GM12878 (cell line): Measurements from ENCODE around the gene C20orf144. TPM values are rescaled to one million over a fixed set of nuclear protein-coding genes. Genes with fewer than 3 reads are reported as not detected.

Experiments used
- ATAC-seq: fragments of 200-7000 bp; cut with Tn5 transposase; 3 replicates; pipeline ENCODE4 v1.9.1; 2020; ENCODE audit warnings: mild to moderate bottlenecking, moderate library complexity
- BruUV-seq: library from RNA; stranded (reverse); fragments of 400-500 nt; replicated peaks from 2 replicates; lab custom pipeline; 2021; lab: Mats Ljungman, UMichigan
- CTCF ChIA-PET: fragments of 300-600 bp; sonication (Branson Sonifier 250); formaldehyde crosslinking; extraction: SDS; loops from one replicate; lab custom pipeline; 2021; ENCODE audit warnings: inconsistent platforms; lab: Yijun Ruan, JAX
- POLR2A ChIA-PET: fragments of 350-600 bp; formaldehyde crosslinking; extraction: SDS; loops from one replicate; lab custom pipeline; 2021; ENCODE audit warnings: inconsistent platforms; lab: Charles Lee
- RAD21 ChIA-PET: fragments of 300-600 bp; sonication (Branson Sonifier 250); formaldehyde crosslinking; loops from one replicate; lab custom pipeline; 2023; ENCODE audit warnings: antibody characterized with exemption; ENCODE audit not compliant: unreplicated experiment; lab: Charles Lee
- SMC1A ChIA-PET: fragments of 300-600 bp; sonication (Branson Sonifier 250); formaldehyde crosslinking; loops from one replicate; lab custom pipeline; 2023; ENCODE audit not compliant: unreplicated experiment, uncharacterized antibody; lab: Charles Lee
- DNase-seq: peaks from one replicate; pipeline ENCODE4 v3.0.0-alpha.2; 2011; ENCODE audit warnings: low read depth, low spot score
- FAIRE-seq: peaks from 3 replicates; lab custom pipeline; 2011; peaks lifted over from hg19 to GRCh38; lab: Jason Lieb, UNC
- H2AFZ ChIP-seq: 2 replicates; pipeline ENCODE4 v1.6.0; 2011; ENCODE audit warnings: low read depth, low read length, control low read depth; ENCODE audit not compliant: control insufficient read depth
- H3K27ac ChIP-seq: 2 replicates; pipeline ENCODE4 v1.5.1; 2011; ENCODE audit warnings: control low read depth; ENCODE audit not compliant: control insufficient read depth, insufficient read depth
- H3K27me3 ChIP-seq, 2 experiments: replicated peaks in 1 of 2; 2 replicates each; pipeline versions ENCODE4 v1.6.0 to v1.6.1; 2011; ENCODE audit warnings: low read length in 1 of 2; ENCODE audit not compliant: control insufficient read depth in 2 of 2, insufficient read depth in 2 of 2
- H3K36me3 ChIP-seq, 2 experiments: 2 replicates each; pipeline ENCODE4 v1.5.1; 2011; ENCODE audit warnings: low read length in 1 of 2; ENCODE audit not compliant: control insufficient read depth in 2 of 2, insufficient read depth in 2 of 2
- H3K4me1 ChIP-seq: 2 replicates; pipeline ENCODE4 v1.6.1; 2011; ENCODE audit warnings: mild to moderate bottlenecking, low read length, moderate library complexity, mixed read lengths; ENCODE audit not compliant: control insufficient read depth, insufficient read depth
- H3K4me2 ChIP-seq: 2 replicates; pipeline ENCODE4 v1.6.0; 2011; ENCODE audit warnings: control low read depth; ENCODE audit not compliant: control insufficient read depth, insufficient read depth
- H3K4me3 ChIP-seq: fragments of 200-600 bp; sonication (generic); 2 replicates; pipeline ENCODE4 v1.5.1; 2016
- H3K79me2 ChIP-seq: 2 replicates; pipeline ENCODE4 v1.6.0; 2011; ENCODE audit warnings: low read length; ENCODE audit not compliant: control insufficient read depth, insufficient read depth
- H3K9ac ChIP-seq: 2 replicates; pipeline ENCODE4 v1.8.0; 2011; ENCODE audit warnings: low read length, control low read depth, mixed read lengths; ENCODE audit not compliant: control insufficient read depth, insufficient read depth
- H3K9me3 ChIP-seq: replicated peaks from 3 replicates; pipeline ENCODE4 v1.5.1; 2011; ENCODE audit warnings: mild to moderate bottlenecking, low read length; ENCODE audit not compliant: control insufficient read depth, insufficient read depth
- H4K20me1 ChIP-seq: 2 replicates; pipeline ENCODE4 v1.6.0; 2011; ENCODE audit not compliant: control insufficient read depth, insufficient read depth
- NR2C2 ChIP-seq: IDR thresholded peaks from 2 replicates; pipeline ENCODE4 v1.6.1; 2011; ENCODE audit warnings: borderline replicate concordance, low read depth; ENCODE audit not compliant: control insufficient read depth, insufficient read length
- NRF1 ChIP-seq: conservative IDR thresholded peaks from 2 replicates; pipeline ENCODE4 v1.6.1; 2011; ENCODE audit warnings: mild to moderate bottlenecking, low read depth, low read length, improper control_type of control experiment
- POU2F2 ChIP-seq: IDR thresholded peaks from 3 replicates; pipeline ENCODE4 v1.6.1; 2011; ENCODE audit warnings: low read depth, mild to moderate bottlenecking, low read length, borderline replicate concordance
- ZBED1 ChIP-seq: IDR thresholded peaks from 2 replicates; pipeline ENCODE4 v1.6.1; 2016; ENCODE audit warnings: borderline replicate concordance
- WGBS: methylation state at CpG from one replicate; pipeline ENCODE4 v1.1.6; 2016; ENCODE audit warnings: low lambda C conversion rate; ENCODE audit not compliant: insufficient replicate concordance, insufficient coverage; ENCODE audit errors: missing lambda C conversion rate; 5-methylcytosine and 5-hydroxymethylcytosine counted together
- in situ Hi-C: fragments of 300-500 bp; cut with MboI; formaldehyde crosslinking; loops from 9 replicates; pipeline ENCODE4 v1.14.3; 2018; ENCODE audit warnings: mixed read lengths
- intact Hi-C: fragments of 100-400 bp; cut with micrococcal nuclease; formaldehyde crosslinking; loops from one replicate; pipeline ENCODE4 v1.14.2; 2022; ENCODE audit not compliant: unreplicated experiment
- polyA plus RNA-seq, 11 experiments: library from polyadenylated mRNA; depleted of rRNA in 4 of 11; unstranded in 6 of 11; stranded (reverse) in 5 of 11; fragments of >200 nt; fragmentation: Nextera tagmentation in 4 of 11; fragmentation: Illumina TruSeq in 1 of 11; extraction: Ambion mirVana in 4 of 11; extraction: Trizol in 1 of 11; gene quantifications; 1 replicate in 1 of 11; 2 replicates in 10 of 11; pipeline versions ENCODE4 v1.2.1 to v1.2.3, GENCODE V29; 2011 to 2016; ENCODE audit warnings: inconsistent platforms in 2 of 11, missing spikeins in 2 of 11, low read depth in 1 of 11
- total RNA-seq, 4 experiments: library from RNA; depleted of rRNA in 3 of 4; stranded (reverse); fragments of >200 nt in 3 of 4; fragmentation: Illumina TruSeq in 1 of 4; extraction: Trizol in 1 of 4; gene quantifications; 2 replicates each; pipeline versions ENCODE4 v1.2.1 to v1.2.3, GENCODE V29; 2013 to 2021
- TF ChIP-seq, protein P1 (sequence below): fragments of 150-350 bp; IDR thresholded peaks from 2 replicates; pipeline ENCODE4 v1.6.1; 2014; ENCODE audit warnings: mild to moderate bottlenecking, low read depth, low read length
- TF ChIP-seq, protein P2 (sequence below): fragments of 450-650 bp; IDR thresholded peaks from 2 replicates; pipeline ENCODE4 v1.6.1; 2016; ENCODE audit warnings: mild to moderate bottlenecking
- TF ChIP-seq, protein P3 (sequence below): fragments of 450-650 bp; formaldehyde crosslinking; IDR thresholded peaks from 2 replicates; pipeline ENCODE4 v1.4.0; 2020; ENCODE audit warnings: mild to moderate bottlenecking, moderate library complexity
- TF ChIP-seq, protein P4 (sequence below): fragments of 450-650 bp; IDR thresholded peaks from 2 replicates; pipeline ENCODE4 v1.6.1; 2017; ENCODE audit warnings: mild to moderate bottlenecking, low read depth, inconsistent platforms; ENCODE audit not compliant: poor library complexity, severe bottlenecking
- TF ChIP-seq, protein P5 (sequence below): IDR thresholded peaks from 2 replicates; pipeline ENCODE4 v1.6.1; 2011; ENCODE audit warnings: mild to moderate bottlenecking, low read depth, low read length, moderate library complexity; ENCODE audit not compliant: insufficient replicate concordance

Gene C20orf144
- total and polyA plus RNA-seq, 10 of the 15 experiments (the other 5 are each of a cell fraction or from before 2014, with no cell fraction given) = 0.04 to 0.62 (median 0.23) TPM; not detected in 2

DNA sequence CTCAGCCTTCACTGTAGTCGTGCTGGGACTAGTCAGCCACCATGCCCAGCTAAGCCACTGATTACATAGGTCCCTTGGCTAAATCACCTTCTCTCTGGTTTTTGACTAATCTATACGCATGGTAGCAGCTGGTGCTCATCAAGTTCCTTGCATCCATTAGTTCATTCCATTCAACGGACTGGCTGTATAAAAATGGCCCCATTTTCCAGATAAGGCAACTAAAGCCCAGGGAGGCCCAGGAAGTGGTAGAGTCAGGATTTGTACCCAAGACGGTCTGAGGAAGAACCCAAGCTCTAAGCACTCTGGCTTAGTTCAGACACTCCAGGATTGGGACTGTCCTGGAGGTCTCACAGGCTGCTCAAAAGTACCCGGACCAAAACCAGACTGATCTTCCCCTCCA lies 19.2 kb downstream of the C20orf144 start (continued):
- TF ChIP-seq NR2C2 = no peak
- TF ChIP-seq, protein P1, sequence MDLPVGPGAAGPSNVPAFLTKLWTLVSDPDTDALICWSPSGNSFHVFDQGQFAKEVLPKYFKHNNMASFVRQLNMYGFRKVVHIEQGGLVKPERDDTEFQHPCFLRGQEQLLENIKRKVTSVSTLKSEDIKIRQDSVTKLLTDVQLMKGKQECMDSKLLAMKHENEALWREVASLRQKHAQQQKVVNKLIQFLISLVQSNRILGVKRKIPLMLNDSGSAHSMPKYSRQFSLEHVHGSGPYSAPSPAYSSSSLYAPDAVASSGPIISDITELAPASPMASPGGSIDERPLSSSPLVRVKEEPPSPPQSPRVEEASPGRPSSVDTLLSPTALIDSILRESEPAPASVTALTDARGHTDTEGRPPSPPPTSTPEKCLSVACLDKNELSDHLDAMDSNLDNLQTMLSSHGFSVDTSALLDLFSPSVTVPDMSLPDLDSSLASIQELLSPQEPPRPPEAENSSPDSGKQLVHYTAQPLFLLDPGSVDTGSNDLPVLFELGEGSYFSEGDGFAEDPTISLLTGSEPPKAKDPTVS = no peak

DNA sequence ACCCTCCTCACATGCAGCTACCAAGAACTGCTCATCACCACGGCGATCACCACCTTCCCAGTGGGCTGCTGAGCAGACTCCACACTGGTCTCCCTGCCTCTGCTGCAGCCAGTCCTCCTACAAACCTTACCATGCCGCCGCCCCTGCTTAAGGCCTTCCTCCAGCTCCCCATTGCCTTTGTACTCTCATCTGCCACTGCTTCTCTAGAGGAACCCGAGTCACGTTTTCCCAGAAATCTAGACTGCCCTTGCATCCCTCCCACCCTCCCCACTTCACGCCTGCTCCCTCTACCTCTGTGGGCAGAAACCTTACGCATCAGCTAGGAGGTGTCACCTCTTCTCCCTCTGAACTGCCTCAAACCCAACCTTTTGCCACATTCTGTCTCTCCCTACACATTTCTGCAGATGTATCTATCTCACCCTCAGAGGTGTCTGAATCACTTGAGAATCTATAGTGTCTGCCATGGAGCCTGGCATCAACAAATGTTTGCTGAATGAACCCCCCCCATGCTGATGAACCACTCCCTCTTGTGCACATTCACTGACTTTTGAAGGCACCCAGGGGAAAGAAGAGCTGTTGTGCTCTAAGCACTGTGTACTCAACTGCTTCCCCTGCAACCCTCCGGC lies 19.7 kb downstream of the C20orf144 start:
- DNase-seq (no peak), FAIRE-seq (no peak), ATAC-seq (no peak)
- H3K9me3 ChIP-seq = no peaks in the 10 kb centered on the region
- SMC1A ChIA-PET = interaction anchor here (1.2 kb wide), 1 partner anchor 17 kb away, joined by 4 read pairs; no protein-coding TSS in a partner anchor
- no peak overlapping the region; the same call in 1 of the 2 replicates for H3K9ac ChIP-seq
- no TSS peak for BruUV-seq
- POLR2A ChIA-PET = interaction anchor here (0.6 kb wide), 1 partner anchor 13 kb away, joined by 3 read pairs; no protein-coding TSS in a partner anchor
- H3K36me3 ChIP-seq = peaks cover 0 to 5% of the 10 kb centered on the region in 2 experiments; a peak in 3 of 4 replicates
- in situ Hi-C loops (no loop called here), intact Hi-C loops (loop anchor here (10.0 kb wide), 1 partner anchor 313 kb away; the partner anchor contains the start of gene RALY)
- no peaks in the 10 kb centered on the region for H4K20me1 ChIP-seq
- TF ChIP-seq, protein P2, sequence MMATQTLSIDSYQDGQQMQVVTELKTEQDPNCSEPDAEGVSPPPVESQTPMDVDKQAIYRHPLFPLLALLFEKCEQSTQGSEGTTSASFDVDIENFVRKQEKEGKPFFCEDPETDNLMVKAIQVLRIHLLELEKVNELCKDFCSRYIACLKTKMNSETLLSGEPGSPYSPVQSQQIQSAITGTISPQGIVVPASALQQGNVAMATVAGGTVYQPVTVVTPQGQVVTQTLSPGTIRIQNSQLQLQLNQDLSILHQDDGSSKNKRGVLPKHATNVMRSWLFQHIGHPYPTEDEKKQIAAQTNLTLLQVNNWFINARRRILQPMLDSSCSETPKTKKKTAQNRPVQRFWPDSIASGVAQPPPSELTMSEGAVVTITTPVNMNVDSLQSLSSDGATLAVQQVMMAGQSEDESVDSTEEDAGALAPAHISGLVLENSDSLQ = no peak
- no peak for TF ChIP-seq NRF1
- no peak for TF ChIP-seq ZBED1
- TF ChIP-seq, protein P3, sequence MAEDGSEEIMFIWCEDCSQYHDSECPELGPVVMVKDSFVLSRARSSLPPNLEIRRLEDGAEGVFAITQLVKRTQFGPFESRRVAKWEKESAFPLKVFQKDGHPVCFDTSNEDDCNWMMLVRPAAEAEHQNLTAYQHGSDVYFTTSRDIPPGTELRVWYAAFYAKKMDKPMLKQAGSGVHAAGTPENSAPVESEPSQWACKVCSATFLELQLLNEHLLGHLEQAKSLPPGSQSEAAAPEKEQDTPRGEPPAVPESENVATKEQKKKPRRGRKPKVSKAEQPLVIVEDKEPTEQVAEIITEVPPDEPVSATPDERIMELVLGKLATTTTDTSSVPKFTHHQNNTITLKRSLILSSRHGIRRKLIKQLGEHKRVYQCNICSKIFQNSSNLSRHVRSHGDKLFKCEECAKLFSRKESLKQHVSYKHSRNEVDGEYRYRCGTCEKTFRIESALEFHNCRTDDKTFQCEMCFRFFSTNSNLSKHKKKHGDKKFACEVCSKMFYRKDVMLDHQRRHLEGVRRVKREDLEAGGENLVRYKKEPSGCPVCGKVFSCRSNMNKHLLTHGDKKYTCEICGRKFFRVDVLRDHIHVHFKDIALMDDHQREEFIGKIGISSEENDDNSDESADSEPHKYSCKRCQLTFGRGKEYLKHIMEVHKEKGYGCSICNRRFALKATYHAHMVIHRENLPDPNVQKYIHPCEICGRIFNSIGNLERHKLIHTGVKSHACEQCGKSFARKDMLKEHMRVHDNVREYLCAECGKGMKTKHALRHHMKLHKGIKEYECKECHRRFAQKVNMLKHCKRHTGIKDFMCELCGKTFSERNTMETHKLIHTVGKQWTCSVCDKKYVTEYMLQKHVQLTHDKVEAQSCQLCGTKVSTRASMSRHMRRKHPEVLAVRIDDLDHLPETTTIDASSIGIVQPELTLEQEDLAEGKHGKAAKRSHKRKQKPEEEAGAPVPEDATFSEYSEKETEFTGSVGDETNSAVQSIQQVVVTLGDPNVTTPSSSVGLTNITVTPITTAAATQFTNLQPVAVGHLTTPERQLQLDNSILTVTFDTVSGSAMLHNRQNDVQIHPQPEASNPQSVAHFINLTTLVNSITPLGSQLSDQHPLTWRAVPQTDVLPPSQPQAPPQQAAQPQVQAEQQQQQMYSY = no peak
- TF ChIP-seq, protein P4, sequence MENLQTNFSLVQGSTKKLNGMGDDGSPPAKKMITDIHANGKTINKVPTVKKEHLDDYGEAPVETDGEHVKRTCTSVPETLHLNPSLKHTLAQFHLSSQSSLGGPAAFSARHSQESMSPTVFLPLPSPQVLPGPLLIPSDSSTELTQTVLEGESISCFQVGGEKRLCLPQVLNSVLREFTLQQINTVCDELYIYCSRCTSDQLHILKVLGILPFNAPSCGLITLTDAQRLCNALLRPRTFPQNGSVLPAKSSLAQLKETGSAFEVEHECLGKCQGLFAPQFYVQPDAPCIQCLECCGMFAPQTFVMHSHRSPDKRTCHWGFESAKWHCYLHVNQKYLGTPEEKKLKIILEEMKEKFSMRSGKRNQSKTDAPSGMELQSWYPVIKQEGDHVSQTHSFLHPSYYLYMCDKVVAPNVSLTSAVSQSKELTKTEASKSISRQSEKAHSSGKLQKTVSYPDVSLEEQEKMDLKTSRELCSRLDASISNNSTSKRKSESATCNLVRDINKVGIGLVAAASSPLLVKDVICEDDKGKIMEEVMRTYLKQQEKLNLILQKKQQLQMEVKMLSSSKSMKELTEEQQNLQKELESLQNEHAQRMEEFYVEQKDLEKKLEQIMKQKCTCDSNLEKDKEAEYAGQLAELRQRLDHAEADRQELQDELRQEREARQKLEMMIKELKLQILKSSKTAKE = no peak
- TF ChIP-seq, protein P5, sequence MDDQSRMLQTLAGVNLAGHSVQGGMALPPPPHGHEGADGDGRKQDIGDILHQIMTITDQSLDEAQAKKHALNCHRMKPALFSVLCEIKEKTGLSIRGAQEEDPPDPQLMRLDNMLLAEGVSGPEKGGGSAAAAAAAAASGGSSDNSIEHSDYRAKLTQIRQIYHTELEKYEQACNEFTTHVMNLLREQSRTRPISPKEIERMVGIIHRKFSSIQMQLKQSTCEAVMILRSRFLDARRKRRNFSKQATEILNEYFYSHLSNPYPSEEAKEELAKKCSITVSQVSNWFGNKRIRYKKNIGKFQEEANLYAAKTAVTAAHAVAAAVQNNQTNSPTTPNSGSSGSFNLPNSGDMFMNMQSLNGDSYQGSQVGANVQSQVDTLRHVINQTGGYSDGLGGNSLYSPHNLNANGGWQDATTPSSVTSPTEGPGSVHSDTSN = no peak
- TF ChIP-seq POU2F2 = no peak
- H3K27me3 ChIP-seq = no peaks in the 10 kb centered on the region
- no peak overlapping the region for H2AFZ ChIP-seq
- H3K4me1 ChIP-seq = peaks cover 42% of the 10 kb centered on the region
- H3K79me2 ChIP-seq = peaks cover 48% of the 10 kb centered on the region
- no peak overlapping the region for H3K4me3 ChIP-seq
- H3K27ac ChIP-seq = no peak overlapping the region
- RAD21 ChIA-PET = interaction anchor here (1.2 to 1.8 kb wide), 3 partner anchors 13 to 19 kb away, joined by 3 to 6 read pairs (median 3); partner anchors contain the start of gene ACTL10
- CTCF ChIA-PET = interaction anchor here (0.5 to 5.6 kb wide), 3 partner anchors 11 to 15 kb away, joined by 4 to 38 read pairs (median 36); partner anchors contain the start of gene ACTL10
- H3K4me2 ChIP-seq = no peak overlapping the region; the same call in 1 of the 2 replicates
- WGBS = 93% methylated on average over 9 of the region's 9 CpGs
